GM12873 (cell line): ENCODE measurements around the gene FANCD2.

ENCODE experiments used
- CTCF ChIP-seq: IDR thresholded peaks from 2 replicates; pipeline ENCODE4 v1.5.1; 2012; ENCODE audit warnings: low read depth, mild to moderate bottlenecking, moderate library complexity, low read length, control low read depth; ENCODE audit not compliant: insufficient read depth; ENCODE audit errors: missing control alignments

Gene FANCD2

GRCh38 chr3:10055097-10055496, 28.9 kb downstream of the FANCD2 start:
- TF ChIP-seq CTCF: no peak

GRCh38 chr3:10074666-10075065, 48.4 kb downstream of the FANCD2 start:
- no peak for TF ChIP-seq CTCF

- TF ChIP-seq CTCF: no peak
Measured at GRCh38 chr3:10081871-10082270, 55.6 kb downstream of the FANCD2 start.

GRCh38 chr3:10085738-10086137, 59.5 kb downstream of the FANCD2 start:
- no peak for TF ChIP-seq CTCF

GRCh38 chr3:10088256-10088655, 62.0 kb downstream of the FANCD2 start:
- no peak for TF ChIP-seq CTCF

GRCh38 chr3:10090179-10090578, 63.9 kb downstream of the FANCD2 start:
- TF ChIP-seq CTCF: no peak

GRCh38 chr3:10093678-10094077, 67.4 kb downstream of the FANCD2 start:
- TF ChIP-seq CTCF: no peak
